Adrenal gland (tissue), 12 donors: ENCODE measurements around the gene NFATC3. TPM values are rescaled to one million over a fixed set of nuclear protein-coding genes. Genes with fewer than 3 reads are reported as not detected.

Experiments used
- DNase-seq, 7 donors: peaks; one replicate each; pipeline ENCODE4 v3.0.0-alpha.2; 2019 to 2020
- H3K27ac ChIP-seq, 5 donors: fragments of 200-600 bp; sonication (generic) in 4 of 5; 1 replicate in 3 of 5; 2 replicates in 2 of 5; pipeline versions ENCODE4 v1.5.1 to v1.8.0; 2016 to 2020; ENCODE audit warnings: mild to moderate bottlenecking in 1 of 5
- H3K27me3 ChIP-seq: fragments of 200-600 bp; 2 replicates; pipeline ENCODE4 v1.8.0; 2021
- H3K36me3 ChIP-seq, 2 donors: fragments of 200-600 bp; replicated peaks in 1 of 2; 1 replicate in 1 of 2; 2 replicates in 1 of 2; pipeline versions ENCODE4 v1.5.1 to v1.8.0; 2018 to 2022
- H3K4me1 ChIP-seq, 2 donors: fragments of 200-600 bp; replicated peaks in 1 of 2; 1 replicate in 1 of 2; 2 replicates in 1 of 2; pipeline versions ENCODE4 v1.5.1 to v1.8.0; 2018 to 2021
- H3K4me3 ChIP-seq, 4 donors: fragments of 200-600 bp; sonication (generic) in 3 of 4; one replicate each; pipeline ENCODE4 v1.5.1; 2016 to 2018
- H3K9me3 ChIP-seq, 3 donors: fragments of 200-600 bp; sonication (generic) in 1 of 3; replicated peaks in 1 of 3; 1 replicate in 2 of 3; 2 replicates in 1 of 3; pipeline versions ENCODE4 v1.5.1 to v1.8.0; 2016 to 2021
- CTCF ChIP-seq, 6 experiments: fragments of 450-650 bp in 4 of 6; fragments of 200-600 bp in 2 of 6; sonication (generic) in 1 of 6; IDR thresholded peaks; 1 replicate in 5 of 6; 2 replicates in 1 of 6; pipeline versions ENCODE4 v1.5.1 to v1.8.0; 2016 to 2021; ENCODE audit warnings: antibody characterized with exemption in 6 of 6, mild to moderate bottlenecking in 2 of 6, moderate library complexity in 1 of 6
- POLR2A ChIP-seq, 2 donors: fragments of 450-650 bp; IDR thresholded peaks; one replicate each; pipeline ENCODE4 v1.6.1; 2017; ENCODE audit warnings: antibody characterized with exemption in 2 of 2, mild to moderate bottlenecking in 2 of 2, moderate library complexity in 1 of 2
- WGBS, 4 donors: extraction: QIAGEN DNeasy Blood & Tissue Kit in 2 of 4; methylation state at CpG; one replicate each; pipeline versions ENCODE4 v1.1.5 to v1.1.7; 2013 to 2017; 5-methylcytosine and 5-hydroxymethylcytosine counted together
- intact Hi-C, 2 donors: fragments of 100-400 bp; cut with DNase I; formaldehyde crosslinking; loops; one replicate each; pipeline versions ENCODE4 v1.14.1 to v1.15.0; 2022 to 2023
- polyA plus RNA-seq, 3 donors: library from polyadenylated mRNA; stranded (reverse); fragments of 200-250 nt in 2 of 3; fragments of 350-450 nt in 1 of 3; fragmentation: Illumina TruSeq in 1 of 3; extraction: RNeasy Lipid Tissue Mini Kit (QIAGEN cat#74804) in 1 of 3; gene quantifications; one replicate each; pipeline ENCODE4 v1.2.3, GENCODE V29; 2013 to 2014
- total RNA-seq, 9 donors: library from RNA; depleted of rRNA in 4 of 9; stranded (reverse); fragments of >200 nt in 4 of 9; fragments of 120-200 nt in 1 of 9; fragmentation: NEBNext Ultra II Directional in 1 of 9; extraction: Animal tissue kit (Norgen Biotek cat#: 25700) in 1 of 9; gene quantifications; one replicate each; pipeline versions ENCODE4 v1.1.0 to v1.2.4, GENCODE V29; 2013 to 2023
- donor health status: healthy with polysubstance abuse.
- donor health status: Bipolar disorder and iron deficiency.
- donor health status: DM: yes; HTN: yes; CAD: no.
- donor health status: DM: no; HTN: no; CAD: no.
- donor health status: DM: no; HTN: no; CAD: no.
- donor health status: DM: yes; HTN: yes; CAD: no.

The NFATC3 gene
- total and polyA plus RNA-seq, 12 donors: 6.6 to 81.2 (median 34.3) TPM

GRCh38 chr16:68257251-68257905, 172.2 kb downstream of the NFATC3 start:
- H3K9me3 ChIP-seq: no peaks in the 10 kb centered on the region
- intact Hi-C loops: no loop called here
- peak overlapping the region; percentile 74 to 94 (median 92) for H3K27ac ChIP-seq
- peak in 1 of 7 donors; percentile 49 for DNase-seq
- WGBS, 4 donors: 47 to 88% (median 79%) methylated on average over 3 to 6 of the region's 6 CpGs
- H3K27me3 ChIP-seq: no peaks in the 10 kb centered on the region
- TF ChIP-seq POLR2A (IDR thresholded peaks at IDR 0.05) (no peak), CTCF (IDR thresholded peaks at IDR 0.05) (no peak)
- peaks cover 0 to 56% of the 10 kb centered on the region in 2 donors for H3K36me3 ChIP-seq
- H3K4me3 ChIP-seq: no peak overlapping the region
- peaks cover 8 to 27% of the 10 kb centered on the region in 2 donors for H3K4me1 ChIP-seq

- DNase-seq: peak; percentile 77 to 94 (median 89)
- Histone ChIP-seq H3K27me3 (no peaks in the 10 kb centered on the region), H3K36me3 (peaks cover 0 to 49% of the 10 kb centered on the region in 2 donors), H3K9me3 (no peaks in the 10 kb centered on the region), H3K27ac (peak overlapping the region; percentile 74 to 94 (median 92)), H3K4me3 (no peak overlapping the region), H3K4me1 (peaks cover 8 to 27% of the 10 kb centered on the region in 2 donors)
- TF ChIP-seq POLR2A (IDR thresholded peaks at IDR 0.05) (peak in 1 of 2 donors; percentile 72), CTCF (IDR thresholded peaks at IDR 0.05) (no peak)
- 38 to 48% (median 44%) methylated on average over 11 to 13 of the region's 13 CpGs for WGBS, 4 donors
- intact Hi-C loops: no loop called here
These were observed 173.0 kb downstream of the NFATC3 start for GRCh38 chr16:68257906-68258800.

GRCh38 chr16:68259007-68259825, 174.0 kb downstream of the NFATC3 start:
- Histone ChIP-seq H3K4me3 (no peak overlapping the region), H3K27me3 (no peaks in the 10 kb centered on the region), H3K4me1 (peaks cover 8 to 28% of the 10 kb centered on the region in 2 donors), H3K9me3 (no peaks in the 10 kb centered on the region), H3K27ac (peak overlapping the region in 3 of 5 donors; percentile 65 to 92 (median 92)), H3K36me3 (peaks cover 0 to 40% of the 10 kb centered on the region in 2 donors)
- DNase-seq: peak in 5 of 7 donors; percentile 43 to 75 (median 71)
- WGBS, 4 donors: 75 to 91% (median 79%) methylated on average over 13 to 27 of the region's 27 CpGs
- TF ChIP-seq CTCF (IDR thresholded peaks at IDR 0.05): no peak
- no peak for TF ChIP-seq POLR2A (IDR thresholded peaks at IDR 0.05)
- intact Hi-C loops: no loop called here
